HG02870 (cell line): ENCODE measurements around the gene MZF1.
A peak's percentile ranks its signal among the peaks of the same experiment; 100 is the strongest.

Source experiments
- ATAC-seq: cut with Tn5 transposase; IDR thresholded peaks from one replicate; pipeline ENCODE4 v1.9.1; 2021; ENCODE audit warnings: mild to moderate bottlenecking, moderate library complexity; ENCODE audit not compliant: unreplicated experiment

The MZF1 gene

GRCh38 chr19:58556622-58557220, 16.4 kb downstream of the MZF1 start:
- ATAC-seq: no peak

GRCh38 chr19:58555920-58556621, 17.1 kb downstream of the MZF1 start:
- ATAC-seq: no peak

- ATAC-seq: no peak
These were observed 17.7 kb downstream of the MZF1 start for GRCh38 chr19:58555369-58555885.

- ATAC-seq: no peak
These were observed 18.4 kb downstream of the MZF1 start, which contains the start of gene CHMP2A for GRCh38 chr19:58554494-58555368. CHMP2A (minus strand) TSS chr19:58555105; CDS start chr19:58554212, 893 bp downstream.

- no peak for ATAC-seq
These were observed 19.2 kb downstream of the MZF1 start for GRCh38 chr19:58553799-58554493.

GRCh38 chr19:58552655-58553054, 20.5 kb downstream of the MZF1 start:
- no peak for ATAC-seq

GRCh38 chr19:58551577-58552471, 21.3 kb downstream of the MZF1 start:
- no peak for ATAC-seq

- ATAC-seq: no peak
These were observed 22.0 kb downstream of the MZF1 start for GRCh38 chr19:58551123-58551497.

GRCh38 chr19:58550362-58551122, 22.6 kb downstream of the MZF1 start:
- no peak for ATAC-seq

GRCh38 chr19:58549664-58550361, 23.3 kb downstream of the MZF1 start:
- no peak for ATAC-seq

GRCh38 chr19:58548859-58549663, 24.1 kb downstream of the MZF1 start:
- no peak for ATAC-seq

GRCh38 chr19:58547323-58548312, 25.5 kb downstream of the MZF1 start:
- ATAC-seq: no peak

- ATAC-seq: no peak
These were observed 27.1 kb downstream of the MZF1 start for GRCh38 chr19:58546019-58546530.

- ATAC-seq: no peak
These were observed 27.7 kb downstream of the MZF1 start for GRCh38 chr19:58545286-58546018.

GRCh38 chr19:58544591-58545285, 28.4 kb downstream of the MZF1 start:
- ATAC-seq: peak; percentile 35
